HG03442 (cell line): Measurements from ENCODE around the gene PTPRF.

Experiments used
- ATAC-seq: cut with Tn5 transposase; IDR thresholded peaks from one replicate; pipeline ENCODE4 v1.9.1; 2021; ENCODE audit warnings: mild to moderate bottlenecking, moderate library complexity; ENCODE audit not compliant: unreplicated experiment

Gene PTPRF

DNA sequence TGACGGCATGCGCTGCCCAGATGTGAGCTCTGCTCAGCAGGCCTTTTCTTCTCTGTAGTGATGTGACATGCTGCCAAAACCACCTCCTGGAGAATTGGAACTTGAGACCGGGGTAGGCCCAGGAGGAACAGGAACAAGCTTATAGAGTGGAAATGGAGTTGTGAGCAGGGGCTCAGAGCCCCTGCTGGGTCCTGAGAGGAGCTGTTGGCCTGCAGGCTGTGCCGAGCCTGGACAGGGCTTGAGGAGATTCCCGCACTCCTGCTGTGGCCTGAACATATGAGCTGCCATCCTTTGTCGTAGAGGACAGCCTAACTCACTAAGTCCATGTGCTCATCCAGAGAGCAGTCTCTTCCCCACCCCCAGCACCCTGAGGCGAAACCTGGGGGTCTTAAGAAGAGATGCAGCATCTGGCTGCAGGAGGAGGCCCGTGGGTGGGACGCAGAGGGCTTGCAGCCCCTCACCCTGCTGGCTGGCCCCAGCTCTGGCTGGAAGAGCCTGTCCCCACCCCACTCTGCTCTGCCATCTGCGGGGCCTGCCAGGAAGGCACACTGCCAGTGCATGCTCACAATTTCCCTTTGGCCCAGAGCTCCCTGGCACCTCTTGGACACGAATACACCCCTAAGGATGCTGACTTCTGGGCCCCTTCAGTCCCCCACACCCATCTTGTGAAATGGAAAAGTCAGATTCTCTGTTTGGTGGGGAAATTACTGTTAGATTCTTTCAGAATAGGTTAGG lies 42.5 kb downstream of the PTPRF start:
- ATAC-seq = no peak

DNA sequence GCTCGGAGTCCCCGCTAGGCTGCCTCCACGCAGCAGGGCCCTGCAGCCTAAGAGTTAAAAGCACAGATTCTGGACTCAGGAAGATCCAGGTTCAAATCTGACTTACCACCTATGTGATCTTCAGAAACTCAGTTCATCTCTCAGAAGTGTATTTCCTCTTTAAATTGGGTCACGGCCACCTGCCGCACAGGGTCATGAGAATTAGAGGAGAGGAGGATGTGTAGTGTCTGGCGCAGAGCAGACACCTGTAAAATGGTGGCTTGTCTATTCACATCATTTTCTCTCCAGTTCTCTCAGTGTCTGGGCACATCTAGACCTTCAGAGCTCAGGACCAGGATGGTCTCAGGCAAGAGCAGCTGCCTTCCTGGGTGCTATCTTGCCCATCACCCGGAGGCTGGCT lies 45.8 kb downstream of the PTPRF start:
- no peak for ATAC-seq

- no peak for ATAC-seq
These were observed 47.2 kb downstream of the PTPRF start for GRCh38 chr1:43577655-43578542.

DNA sequence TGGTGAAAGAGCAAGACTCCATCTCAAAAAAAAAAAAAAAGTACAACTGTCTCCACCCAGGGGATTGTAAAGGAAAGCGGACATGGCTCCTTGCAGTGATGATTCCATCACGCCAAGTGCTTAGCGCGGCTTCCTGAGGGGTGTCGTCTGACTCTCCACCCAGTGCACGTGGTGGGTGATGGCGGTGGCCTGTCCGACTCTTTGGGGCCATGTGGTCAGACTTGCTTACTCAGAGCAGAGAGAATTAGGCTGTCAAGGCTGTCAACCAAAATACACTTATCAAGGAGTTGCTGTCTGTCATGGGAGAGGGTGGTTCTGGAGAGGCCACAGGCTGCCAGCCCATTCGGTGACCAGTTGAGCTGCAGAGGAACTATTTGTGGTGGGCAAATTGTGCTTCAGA lies 49.4 kb downstream of the PTPRF start:
- no peak for ATAC-seq

DNA sequence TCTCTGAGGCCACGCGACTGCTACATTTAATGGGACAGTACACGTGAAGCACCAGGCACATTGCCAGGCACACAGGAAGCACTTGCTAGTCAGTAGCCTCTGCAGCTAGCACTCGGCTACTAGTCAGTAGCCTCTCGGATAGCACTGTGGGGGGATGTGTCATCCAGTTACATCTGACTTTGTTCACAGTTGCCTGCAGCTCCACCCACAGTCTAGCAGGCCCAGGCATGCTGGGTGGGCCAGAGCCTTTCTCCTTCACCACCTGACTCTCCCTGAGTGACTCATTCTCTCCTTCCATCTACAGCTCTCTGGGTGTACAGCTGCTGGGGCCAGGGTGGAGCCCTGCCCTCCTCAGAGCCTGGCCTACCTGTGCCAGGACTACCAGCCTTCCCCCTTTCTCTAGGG lies 51.5 kb downstream of the PTPRF start:
- peak; percentile 88 for ATAC-seq

- ATAC-seq = no peak
These were observed 52.4 kb downstream of the PTPRF start for GRCh38 chr1:43583058-43583457.

- ATAC-seq = no peak
These were observed 53.5 kb downstream of the PTPRF start for GRCh38 chr1:43584204-43584603.

DNA sequence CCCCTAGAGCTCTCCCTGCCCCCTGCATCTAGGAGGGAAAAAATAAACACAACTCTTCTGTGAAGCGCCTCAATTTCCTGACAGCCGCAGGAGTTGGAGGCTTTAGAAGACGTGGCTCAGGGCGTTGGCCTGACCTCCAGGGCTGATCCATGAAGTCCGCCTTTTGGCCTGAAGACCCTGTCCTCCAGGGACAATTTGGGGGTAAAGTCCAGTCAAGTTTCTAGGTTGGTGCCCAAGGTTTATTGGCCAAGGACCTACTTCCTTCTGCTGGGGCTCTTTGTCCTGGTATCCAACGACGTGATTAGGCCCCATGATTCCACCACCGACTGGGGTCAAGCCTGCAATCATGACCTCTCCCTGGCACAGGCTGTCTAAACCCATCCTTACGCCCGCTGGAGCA lies 54.9 kb downstream of the PTPRF start:
- ATAC-seq = no peak

DNA sequence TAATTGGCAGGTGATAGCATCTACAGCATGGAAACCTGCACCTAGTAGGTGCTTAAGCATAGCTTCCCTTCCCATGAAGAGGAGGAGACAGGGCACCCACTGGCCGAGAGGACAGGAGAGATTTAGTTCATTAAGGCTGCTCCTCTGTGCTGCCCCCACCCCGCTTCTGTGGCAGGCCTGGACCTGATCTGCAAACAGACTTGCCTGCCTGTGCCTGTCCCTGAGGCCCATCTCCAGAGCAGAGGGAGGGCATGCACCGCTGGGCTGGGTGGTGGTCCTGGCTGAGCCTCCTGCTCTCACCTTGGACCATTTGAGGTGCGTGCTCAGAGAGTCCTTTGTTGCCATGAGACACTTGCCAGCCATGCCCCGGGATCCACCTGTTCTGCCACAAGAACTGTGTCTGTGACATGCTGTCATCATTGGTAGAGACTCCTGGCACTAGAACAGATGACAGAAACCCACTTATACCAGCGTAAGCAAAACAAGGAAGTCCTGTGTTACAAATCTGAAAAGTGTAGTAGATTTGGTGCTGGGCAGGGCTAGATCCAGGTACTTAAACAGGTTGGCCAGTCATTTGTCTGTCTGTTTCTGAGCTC lies 55.6 kb downstream of the PTPRF start:
- ATAC-seq = no peak

- no peak for ATAC-seq
These were observed 56.3 kb downstream of the PTPRF start for GRCh38 chr1:43587001-43587400.

DNA sequence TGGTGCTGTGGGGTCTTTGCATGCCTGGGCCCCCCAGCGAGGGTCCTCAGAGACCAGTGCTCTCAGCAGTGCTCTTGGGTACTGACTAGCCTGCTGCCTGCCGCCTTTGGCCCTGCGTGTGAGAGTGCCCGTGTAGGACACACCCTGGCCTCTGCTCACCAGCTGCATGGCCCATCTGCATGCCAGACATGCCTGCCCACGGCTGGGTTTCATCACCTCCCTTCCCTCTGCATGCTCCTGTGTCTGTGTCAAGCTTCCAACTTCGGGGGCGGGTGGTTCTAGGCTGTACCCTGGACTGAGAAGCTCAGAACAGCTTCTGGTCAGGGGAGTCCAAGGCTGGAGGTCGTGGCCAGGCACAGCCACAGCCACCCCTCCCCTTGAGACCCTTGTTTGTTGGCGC lies 56.9 kb downstream of the PTPRF start:
- ATAC-seq = no peak

- no peak for ATAC-seq
These were observed 57.9 kb downstream of the PTPRF start for GRCh38 chr1:43588592-43588991.

DNA sequence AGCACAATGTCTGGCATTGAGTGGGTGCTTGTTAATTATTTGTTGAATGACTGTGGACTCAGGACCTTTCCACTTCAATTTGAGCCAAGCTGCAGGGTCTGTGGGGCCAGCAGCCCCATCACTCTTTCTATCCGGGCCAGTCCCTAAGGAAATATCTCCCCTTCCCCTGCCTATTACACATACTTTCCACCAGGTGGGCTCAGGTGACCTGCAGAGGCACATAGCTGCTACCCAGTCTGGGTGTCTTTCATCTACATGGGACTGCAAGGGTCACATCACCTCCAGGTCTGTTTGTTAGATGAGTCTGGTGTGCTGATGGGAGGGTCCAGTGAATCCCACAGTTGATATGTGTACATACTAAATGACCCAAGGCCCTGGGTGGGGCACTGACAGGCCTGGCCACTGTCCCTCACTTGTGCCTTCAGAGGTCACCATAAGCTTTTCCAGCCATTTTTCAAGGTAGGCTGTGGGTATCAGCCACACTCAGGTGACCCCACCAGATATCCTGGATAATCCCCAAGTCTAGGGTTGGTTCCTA lies 59.8 kb downstream of the PTPRF start:
- no peak for ATAC-seq

DNA sequence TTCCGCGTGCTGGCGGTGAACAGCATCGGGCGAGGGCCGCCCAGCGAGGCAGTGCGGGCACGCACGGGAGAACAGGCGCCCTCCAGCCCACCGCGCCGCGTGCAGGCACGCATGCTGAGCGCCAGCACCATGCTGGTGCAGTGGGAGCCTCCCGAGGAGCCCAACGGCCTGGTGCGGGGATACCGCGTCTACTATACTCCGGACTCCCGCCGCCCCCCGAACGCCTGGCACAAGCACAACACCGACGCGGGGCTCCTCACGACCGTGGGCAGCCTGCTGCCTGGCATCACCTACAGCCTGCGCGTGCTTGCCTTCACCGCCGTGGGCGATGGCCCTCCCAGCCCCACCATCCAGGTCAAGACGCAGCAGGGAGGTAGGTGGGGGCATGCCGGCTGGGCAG lies 60.5 kb downstream of the PTPRF start:
- ATAC-seq = no peak

DNA sequence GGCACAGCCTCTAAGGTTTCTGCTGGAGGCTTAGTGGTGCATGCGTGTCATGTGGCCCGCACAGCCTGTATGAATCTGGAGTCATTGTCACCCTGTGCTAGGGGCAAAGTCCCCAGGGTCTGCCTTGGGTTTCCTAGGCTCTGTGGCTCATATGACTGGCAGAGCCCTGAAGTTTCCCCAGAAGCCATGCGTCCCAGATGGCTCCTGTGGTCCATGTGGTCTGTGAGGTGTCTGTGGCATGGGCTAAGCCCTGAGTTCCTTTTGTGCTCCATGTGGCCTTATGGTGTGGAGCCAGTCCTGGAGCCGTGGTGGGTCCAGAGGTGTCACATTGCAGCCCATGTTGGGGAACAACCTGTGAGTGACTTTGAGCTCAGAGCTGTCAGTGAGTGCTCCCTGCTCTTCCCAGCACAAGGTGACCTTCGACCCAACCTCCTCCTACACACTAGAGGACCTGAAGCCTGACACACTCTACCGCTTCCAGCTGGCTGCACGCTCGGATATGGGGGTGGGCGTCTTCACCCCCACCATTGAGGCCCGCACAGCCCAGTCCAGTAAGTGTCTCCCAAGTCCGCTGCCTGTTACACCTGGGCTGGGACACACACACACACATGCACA lies 61.5 kb downstream of the PTPRF start:
- ATAC-seq = no peak

DNA sequence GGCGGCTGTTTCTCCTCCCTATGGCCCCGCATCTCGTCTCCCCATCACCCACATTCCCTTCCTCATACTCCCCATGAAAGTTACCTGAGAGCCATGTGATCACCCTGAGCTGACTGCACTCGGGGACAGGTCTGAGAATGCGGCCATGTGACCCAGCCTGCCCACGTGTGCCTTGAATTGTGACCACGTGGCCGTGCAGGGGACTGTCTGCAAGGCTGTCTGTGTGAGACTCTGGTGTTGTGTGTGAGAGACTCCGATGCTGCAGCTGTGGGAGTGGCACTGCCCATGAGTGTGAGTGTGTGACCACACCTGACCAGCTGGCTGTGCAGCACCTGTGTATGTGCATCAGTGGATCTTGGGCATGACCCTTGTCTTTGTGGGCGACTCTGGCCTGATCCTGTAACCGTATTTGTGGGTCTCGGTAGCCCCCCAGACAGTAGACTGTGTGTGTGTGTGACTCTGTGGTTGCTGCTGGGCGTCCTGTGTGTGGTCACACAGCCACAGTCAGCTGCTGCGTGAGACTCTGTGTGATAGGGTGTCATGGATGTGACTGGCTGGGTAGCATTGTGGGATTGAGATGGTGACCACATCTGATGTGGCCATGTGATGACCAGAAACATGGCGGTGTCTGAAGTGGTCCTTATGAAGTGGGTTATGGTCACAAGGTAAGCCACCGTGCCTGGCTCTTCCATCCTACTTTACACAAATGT lies 62.4 kb downstream of the PTPRF start:
- ATAC-seq = no peak

DNA sequence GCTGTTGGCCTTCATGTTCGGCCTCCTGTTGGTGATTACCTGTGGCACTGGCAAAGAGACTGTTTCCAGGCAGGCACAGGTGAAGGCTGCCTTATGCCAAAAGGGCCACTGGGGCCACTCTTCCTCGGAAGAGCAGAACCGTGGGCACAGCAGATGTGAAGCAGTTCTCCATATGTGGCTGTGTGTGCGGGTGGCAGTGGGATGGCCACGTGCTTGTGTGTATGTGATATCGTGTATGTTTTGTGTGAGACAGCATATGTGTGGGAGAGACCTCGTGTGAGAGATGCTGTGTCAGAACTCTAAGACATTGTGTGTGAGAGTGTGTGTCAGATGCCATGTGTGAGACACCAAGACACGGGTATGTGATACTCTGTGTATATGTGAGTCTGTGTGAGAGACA lies 65.9 kb downstream of the PTPRF start:
- no peak for ATAC-seq

DNA sequence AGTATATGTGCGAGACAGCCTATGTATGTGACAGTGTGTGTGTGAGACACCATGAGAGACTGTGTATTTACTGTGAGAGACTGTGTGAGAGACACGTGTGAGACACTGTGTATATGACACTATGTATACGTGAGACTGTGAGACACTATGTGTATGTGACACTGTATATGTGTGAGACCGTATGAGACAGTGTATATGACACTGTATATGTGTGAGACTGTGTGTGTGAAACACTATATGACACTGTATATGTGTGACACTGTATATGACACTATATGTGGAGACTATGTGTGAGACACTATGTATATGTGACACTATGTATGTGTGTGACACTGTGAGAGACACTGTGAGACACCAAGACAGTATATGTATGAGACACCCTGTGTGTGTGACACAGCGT lies 66.3 kb downstream of the PTPRF start:
- ATAC-seq = no peak

GRCh38 chr1:43597721-43598120 lies 67.0 kb downstream of the PTPRF start:
- ATAC-seq = no peak

DNA sequence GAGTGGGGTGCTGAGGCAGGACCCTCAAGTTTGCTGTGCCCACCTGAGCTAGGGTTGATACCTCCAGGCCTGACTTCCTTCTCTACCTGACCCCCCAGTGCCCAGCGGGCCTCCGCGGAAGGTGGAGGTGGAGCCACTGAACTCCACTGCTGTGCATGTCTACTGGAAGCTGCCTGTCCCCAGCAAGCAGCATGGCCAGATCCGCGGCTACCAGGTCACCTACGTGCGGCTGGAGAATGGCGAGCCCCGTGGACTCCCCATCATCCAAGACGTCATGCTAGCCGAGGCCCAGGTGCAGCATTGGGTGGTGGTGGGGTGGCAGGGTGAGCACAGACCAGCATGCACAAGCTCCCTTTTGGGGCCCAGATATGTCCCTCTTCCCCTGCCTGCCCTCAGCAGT lies 67.9 kb downstream of the PTPRF start:
- no peak for ATAC-seq
